Psoas muscle (tissue), 8 donors: ENCODE results near the gene PPFIBP2. TPM values are rescaled to one million over a fixed set of nuclear protein-coding genes. Genes with fewer than 3 reads are reported as not detected.

Source experiments
- ATAC-seq, 4 donors: fragments of 200-7000 bp; cut with Tn5 transposase; one replicate each; pipeline ENCODE4 v1.9.1; 2020; ENCODE audit warnings: moderate library complexity in 3 of 4, mild to moderate bottlenecking in 2 of 4
- DNase-seq, 2 donors: peaks; one replicate each; pipeline ENCODE4 v3.0.0-alpha.2; 2020
- H3K27ac ChIP-seq: fragments of 200-600 bp; one replicate; pipeline ENCODE4 v1.8.0; 2022
- H3K27me3 ChIP-seq, 3 donors: fragments of 200-600 bp in 1 of 3; one replicate each; pipeline versions ENCODE4 v1.6.1 to v1.8.0; 2013 to 2022; ENCODE audit warnings: low read length in 2 of 3, mild to moderate bottlenecking in 2 of 3, moderate library complexity in 1 of 3; ENCODE audit not compliant: insufficient read depth in 3 of 3
- H3K36me3 ChIP-seq, 2 donors: fragments of 200-600 bp in 1 of 2; one replicate each; pipeline versions ENCODE4 v1.6.1 to v1.8.0; 2013 to 2022; ENCODE audit warnings: low read depth in 1 of 2, mild to moderate bottlenecking in 1 of 2, moderate library complexity in 1 of 2; ENCODE audit not compliant: insufficient read depth in 1 of 2
- H3K4me1 ChIP-seq: fragments of 200-600 bp; one replicate; pipeline ENCODE4 v1.8.0; 2022
- H3K4me3 ChIP-seq: fragments of 200-600 bp; one replicate; pipeline ENCODE4 v1.8.0; 2022; ENCODE audit warnings: mild to moderate bottlenecking
- H3K9me3 ChIP-seq: fragments of 200-600 bp; one replicate; pipeline ENCODE4 v1.8.0; 2022
- WGBS, 3 donors: extraction: QIAGEN DNeasy Blood & Tissue Kit; methylation state at CpG; one replicate each; pipeline versions ENCODE4 v1.1.6 to v1.1.7; 2013; 5-methylcytosine and 5-hydroxymethylcytosine counted together
- intact Hi-C, 2 donors: fragments of 100-400 bp; cut with DNase I; formaldehyde crosslinking; loops; one replicate each; pipeline versions ENCODE4 v1.11.0 to v1.14.2; 2022
- polyA plus RNA-seq, 3 donors: library from polyadenylated mRNA; stranded (reverse); fragments of 200-250 nt; gene quantifications; one replicate each; pipeline ENCODE4 v1.2.3, GENCODE V29; 2013
- total RNA-seq, 4 donors: library from RNA; stranded (reverse); fragmentation: NEBNext Ultra II Directional in 2 of 4; extraction: Animal tissue kit (Norgen Biotek cat#: 25700) in 2 of 4; gene quantifications; one replicate each; pipeline versions ENCODE4 v1.2.1 to v1.2.4, GENCODE V29; 2021 to 2023
- TF ChIP-seq, protein P1 (sequence below): fragments of 200-600 bp; IDR thresholded peaks from one replicate; pipeline ENCODE4 v1.8.0; 2022; ENCODE audit warnings: antibody characterized with exemption
- donor health status: healthy with polysubstance abuse.
- donor health status: DM: no; HTN: no; CAD: no; lungs with moderate emphysema.
- donor health status: Bipolar disorder and iron deficiency.
- donor health status: healthy.
- donor health status: DM: yes; HTN: yes; CAD: no.
- donor health status: DM: no; HTN: no; CAD: no.
- donor health status: DM: no; HTN: no; CAD: no.
- donor health status: DM: yes; HTN: yes; CAD: no.

The PPFIBP2 gene
- total and polyA plus RNA-seq, 7 donors, result 7.4 to 54.8 (median 19.7) TPM

DNA sequence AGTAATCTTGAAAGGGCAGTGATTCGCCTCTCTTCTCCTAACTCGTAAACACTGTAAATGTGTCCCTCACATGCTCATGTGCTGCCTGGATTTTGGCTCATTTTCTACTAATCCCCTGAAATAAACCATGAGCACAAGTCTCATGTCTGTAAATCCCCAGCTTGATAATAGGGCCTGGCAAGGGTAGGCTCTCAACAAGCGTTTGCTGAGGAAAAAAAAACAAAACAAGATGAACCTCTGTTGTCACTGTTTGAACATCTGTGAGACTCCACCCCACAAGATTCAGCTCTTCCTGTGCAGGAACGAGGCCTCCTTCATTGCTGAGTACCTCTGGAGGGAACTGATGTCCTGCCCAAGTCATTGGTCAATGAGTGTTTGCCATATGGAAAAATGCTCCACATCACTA lies 164.0 kb downstream of the PPFIBP2 start:
- intact Hi-C loops, result loop anchor here in 1 of 2 donors (10.0 kb wide), 1 partner anchor 223 kb away; no protein-coding TSS in a partner anchor
- Histone ChIP-seq H3K4me1 (no peaks in the 10 kb centered on the region), H3K4me3 (no peak overlapping the region), H3K9me3 (no peaks in the 10 kb centered on the region), H3K36me3 (no peaks in the 10 kb centered on the region), H3K27ac (no peak overlapping the region), H3K27me3 (peaks cover 0 to 8% (median 5%) of the 10 kb centered on the region in 3 donors)
- 47 to 52% (median 49%) methylated on average over 4 of the region's 4 CpGs for WGBS, 3 donors
- TF ChIP-seq, protein P1, sequence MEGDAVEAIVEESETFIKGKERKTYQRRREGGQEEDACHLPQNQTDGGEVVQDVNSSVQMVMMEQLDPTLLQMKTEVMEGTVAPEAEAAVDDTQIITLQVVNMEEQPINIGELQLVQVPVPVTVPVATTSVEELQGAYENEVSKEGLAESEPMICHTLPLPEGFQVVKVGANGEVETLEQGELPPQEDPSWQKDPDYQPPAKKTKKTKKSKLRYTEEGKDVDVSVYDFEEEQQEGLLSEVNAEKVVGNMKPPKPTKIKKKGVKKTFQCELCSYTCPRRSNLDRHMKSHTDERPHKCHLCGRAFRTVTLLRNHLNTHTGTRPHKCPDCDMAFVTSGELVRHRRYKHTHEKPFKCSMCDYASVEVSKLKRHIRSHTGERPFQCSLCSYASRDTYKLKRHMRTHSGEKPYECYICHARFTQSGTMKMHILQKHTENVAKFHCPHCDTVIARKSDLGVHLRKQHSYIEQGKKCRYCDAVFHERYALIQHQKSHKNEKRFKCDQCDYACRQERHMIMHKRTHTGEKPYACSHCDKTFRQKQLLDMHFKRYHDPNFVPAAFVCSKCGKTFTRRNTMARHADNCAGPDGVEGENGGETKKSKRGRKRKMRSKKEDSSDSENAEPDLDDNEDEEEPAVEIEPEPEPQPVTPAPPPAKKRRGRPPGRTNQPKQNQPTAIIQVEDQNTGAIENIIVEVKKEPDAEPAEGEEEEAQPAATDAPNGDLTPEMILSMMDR, result no peak
- ATAC-seq, result no peak
- DNase-seq, result no peak

DNA sequence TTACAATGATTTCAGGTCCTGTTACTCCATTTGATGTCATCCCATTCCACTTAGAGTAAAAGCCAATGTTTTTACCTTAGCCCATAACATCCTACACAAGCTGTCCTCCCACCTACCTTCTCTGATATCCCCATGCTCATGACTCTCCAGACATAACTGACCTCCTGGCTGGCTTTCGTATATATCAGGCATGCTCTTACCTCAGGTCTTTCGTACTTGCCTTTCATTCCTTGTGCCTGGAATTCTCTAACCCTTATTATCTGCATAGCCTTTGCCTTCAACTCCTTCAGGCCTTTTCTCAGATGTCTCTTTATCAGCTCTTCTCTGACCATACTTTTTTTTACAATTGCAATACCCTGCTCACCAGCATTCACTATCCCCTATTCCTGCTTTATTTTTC lies 169.8 kb downstream of the PPFIBP2 start:
- TF ChIP-seq, protein P1, result no peak
- no peaks in the 10 kb centered on the region for H3K9me3 ChIP-seq
- 93 to 98% (median 95%) methylated on average over 2 of the region's 2 CpGs for WGBS, 3 donors
- DNase-seq (no peak), ATAC-seq (no peak)
- no peaks in the 10 kb centered on the region for H3K4me1 ChIP-seq
- H3K4me3 ChIP-seq, result no peak overlapping the region
- H3K36me3 ChIP-seq, result peaks cover 0 to 14% of the 10 kb centered on the region in 2 donors
- intact Hi-C loops, result no loop called here
- H3K27ac ChIP-seq, result no peak overlapping the region
- no peaks in the 10 kb centered on the region for H3K27me3 ChIP-seq

DNA sequence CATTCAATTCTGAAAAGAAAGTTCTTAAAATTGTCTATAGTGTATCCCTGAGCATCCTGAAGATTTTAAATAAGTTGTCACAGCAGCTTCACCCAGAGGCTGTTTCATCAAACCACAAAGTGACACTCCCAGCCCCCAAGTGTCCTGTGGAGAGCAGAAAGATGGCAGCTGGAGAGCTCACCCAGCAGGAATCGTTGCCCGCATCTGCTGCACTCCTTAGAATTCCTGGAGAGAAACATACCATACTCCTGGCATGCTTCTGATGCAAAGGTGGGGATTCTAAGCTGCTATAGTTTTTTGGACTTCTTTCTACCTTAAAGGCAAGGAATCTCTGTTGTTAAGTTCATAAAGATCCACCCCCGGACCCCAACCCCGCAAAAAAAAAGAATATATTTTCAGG lies 173.0 kb downstream of the PPFIBP2 start:
- H3K4me1 ChIP-seq, result no peaks in the 10 kb centered on the region
- WGBS, 3 donors, result 88 to 90% (median 88%) methylated on average over 4 of the region's 4 CpGs
- DNase-seq (no peak), ATAC-seq (no peak)
- TF ChIP-seq, protein P1, result no peak
- H3K9me3 ChIP-seq, result no peaks in the 10 kb centered on the region
- no peak overlapping the region for H3K27ac ChIP-seq
- peaks cover 0 to 14% of the 10 kb centered on the region in 2 donors for H3K36me3 ChIP-seq
- no peak overlapping the region for H3K4me3 ChIP-seq
- intact Hi-C loops, result loop anchor here in 1 of 2 donors (5.0 kb wide), 1 partner anchor 589 kb away; no protein-coding TSS in a partner anchor
- no peaks in the 10 kb centered on the region for H3K27me3 ChIP-seq

DNA sequence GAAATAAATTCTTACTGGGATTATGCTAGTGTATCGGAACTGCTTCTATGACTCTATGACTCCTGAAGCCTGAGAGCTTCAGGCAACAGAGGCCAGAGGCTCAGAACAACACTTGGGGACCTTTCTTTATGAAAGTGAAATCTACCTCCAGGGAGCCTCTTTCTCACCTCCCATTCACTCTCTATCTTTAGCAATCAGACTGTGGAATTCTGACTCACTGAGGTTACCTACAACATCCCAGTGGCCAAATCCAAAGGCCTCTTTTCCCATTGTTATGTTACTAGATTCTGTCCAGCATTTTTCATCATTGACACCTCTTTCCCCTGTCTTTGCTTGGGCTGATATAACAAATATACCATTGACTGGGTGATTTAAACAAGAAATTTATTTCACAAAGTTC lies 173.6 kb downstream of the PPFIBP2 start:
- Histone ChIP-seq H3K4me3 (no peak overlapping the region), H3K36me3 (peaks cover 0 to 14% of the 10 kb centered on the region in 2 donors), H3K27ac (no peak overlapping the region), H3K27me3 (no peaks in the 10 kb centered on the region), H3K9me3 (no peaks in the 10 kb centered on the region), H3K4me1 (peaks cover 5% of the 10 kb centered on the region)
- TF ChIP-seq, protein P1, result no peak
- ATAC-seq, result no peak
- no peak for DNase-seq
- WGBS, 3 donors, result 91 to 95% (median 94%) methylated on average over 1 of the region's 1 CpG
- intact Hi-C loops, result loop anchor here in 1 of 2 donors (5.0 kb wide), 1 partner anchor 590 kb away; no protein-coding TSS in a partner anchor
